ENCODE data around the gene AKT1.
"Not testable (repeated sequence)": the region's sequence is repeated elsewhere in the genome, so short reads cannot be mapped to it uniquely, and the experiment has no call there.

Gene AKT1

GRCh38 chr14:104794993-104795780 is at the start of gene AKT1:
Gene AKT1 (minus strand): TSS chr14:104795748. CDS start chr14:104792643, 3,105 bp downstream.
- FAIRE-seq, result no peak

GRCh38 chr14:104845033-104845666 is 49.6 kb upstream of the AKT1 start:
- no peak for FAIRE-seq

- no peak for FAIRE-seq
Measured at GRCh38 chr14:104844306-104845032, 48.9 kb upstream of the AKT1 start.

- no peak for FAIRE-seq
Measured at GRCh38 chr14:104843442-104844305, 48.1 kb upstream of the AKT1 start.

- no peak for FAIRE-seq
Measured at GRCh38 chr14:104843006-104843405, 47.5 kb upstream of the AKT1 start.

GRCh38 chr14:104841730-104842129 is 46.2 kb upstream of the AKT1 start:
- no peak for FAIRE-seq

GRCh38 chr14:104836171-104836935 is 40.8 kb upstream of the AKT1 start:
- not testable (repeated sequence) for FAIRE-seq

- FAIRE-seq, result no peak
Measured at GRCh38 chr14:104830781-104831180, 35.2 kb upstream of the AKT1 start.

GRCh38 chr14:104827177-104828055 is 31.9 kb upstream of the AKT1 start:
- FAIRE-seq, result no peak

GRCh38 chr14:104826861-104827176 is 31.3 kb upstream of the AKT1 start:
- no peak for FAIRE-seq

GRCh38 chr14:104826189-104826860 is 30.8 kb upstream of the AKT1 start:
- FAIRE-seq, result no peak

- FAIRE-seq, result no peak
Measured at GRCh38 chr14:104824353-104824997, 28.9 kb upstream of the AKT1 start.

GRCh38 chr14:104822821-104823615 is 27.5 kb upstream of the AKT1 start:
- FAIRE-seq, result no peak

GRCh38 chr14:104821971-104822608 is 26.5 kb upstream of the AKT1 start:
- no peak for FAIRE-seq

- FAIRE-seq, result no peak
Measured at GRCh38 chr14:104821229-104821945, 25.8 kb upstream of the AKT1 start.

GRCh38 chr14:104820669-104821228 is 25.2 kb upstream of the AKT1 start:
- FAIRE-seq, result no peak

GRCh38 chr14:104819361-104819781 is 23.8 kb upstream of the AKT1 start:
- no peak for FAIRE-seq
